Ovary (tissue), 3 donors: ENCODE data around the gene G3BP1.

ENCODE experiments used
- EP300 ChIP-seq: sonication (generic); formaldehyde crosslinking; IDR thresholded peaks from one replicate; pipeline ENCODE4 v1.6.1; 2017; ENCODE audit warnings: antibody characterized with exemption
- TF ChIP-seq, protein P1 (sequence below), 3 donors: fragments of 450-650 bp in 2 of 3; fragments of 200-600 bp in 1 of 3; IDR thresholded peaks; one replicate each; pipeline versions ENCODE4 v1.5.1 to v1.8.0; 2016 to 2022; ENCODE audit warnings: antibody characterized with exemption in 3 of 3, mild to moderate bottlenecking in 1 of 3
- donor health status: DM: no; HTN: no; CAD: no.

DNA sequence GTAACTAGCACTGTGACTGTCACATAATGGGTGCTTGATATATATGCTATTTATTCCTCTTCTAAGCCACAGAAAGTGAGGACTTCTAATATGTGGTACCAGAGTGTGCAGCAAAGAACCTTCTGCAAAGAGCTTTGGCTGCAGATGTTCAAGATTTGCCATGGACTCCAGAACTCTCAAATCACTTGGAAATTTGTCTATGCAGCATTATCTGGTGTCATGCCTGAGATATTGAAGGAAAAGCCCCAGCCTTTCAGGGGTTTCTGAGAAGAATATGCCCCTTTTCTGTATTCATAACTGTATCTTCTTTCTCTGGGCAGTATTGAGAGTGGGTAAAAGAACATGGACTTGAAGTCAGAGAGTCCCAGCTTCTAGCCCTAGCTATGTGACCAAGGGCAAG is 4.8 kb upstream of the G3BP1 start:
- TF ChIP-seq, protein P1, sequence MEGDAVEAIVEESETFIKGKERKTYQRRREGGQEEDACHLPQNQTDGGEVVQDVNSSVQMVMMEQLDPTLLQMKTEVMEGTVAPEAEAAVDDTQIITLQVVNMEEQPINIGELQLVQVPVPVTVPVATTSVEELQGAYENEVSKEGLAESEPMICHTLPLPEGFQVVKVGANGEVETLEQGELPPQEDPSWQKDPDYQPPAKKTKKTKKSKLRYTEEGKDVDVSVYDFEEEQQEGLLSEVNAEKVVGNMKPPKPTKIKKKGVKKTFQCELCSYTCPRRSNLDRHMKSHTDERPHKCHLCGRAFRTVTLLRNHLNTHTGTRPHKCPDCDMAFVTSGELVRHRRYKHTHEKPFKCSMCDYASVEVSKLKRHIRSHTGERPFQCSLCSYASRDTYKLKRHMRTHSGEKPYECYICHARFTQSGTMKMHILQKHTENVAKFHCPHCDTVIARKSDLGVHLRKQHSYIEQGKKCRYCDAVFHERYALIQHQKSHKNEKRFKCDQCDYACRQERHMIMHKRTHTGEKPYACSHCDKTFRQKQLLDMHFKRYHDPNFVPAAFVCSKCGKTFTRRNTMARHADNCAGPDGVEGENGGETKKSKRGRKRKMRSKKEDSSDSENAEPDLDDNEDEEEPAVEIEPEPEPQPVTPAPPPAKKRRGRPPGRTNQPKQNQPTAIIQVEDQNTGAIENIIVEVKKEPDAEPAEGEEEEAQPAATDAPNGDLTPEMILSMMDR (IDR thresholded peaks at IDR 0.05), result no peak
- TF ChIP-seq EP300, result no peak
